Activated CD8-positive, alpha-beta memory T cell treated with anti-CD3 and anti-CD28 coated beads, Interleukin-2, amount 50 U/mL, for 1 hour (primary cell): ENCODE results near the gene SPIB.
"Not testable (repeated sequence)": the region's sequence is repeated elsewhere in the genome, so short reads cannot be mapped to it uniquely, and the experiment has no call there.

Source experiments
- DNase-seq: peaks from one replicate; pipeline ENCODE4 v3.0.0-alpha.2; 2020; ENCODE audit errors: extremely low read depth

The SPIB gene

GRCh38 chr19:50390952-50391351 lies 27.8 kb upstream of the SPIB start:
- DNase-seq: not testable (repeated sequence)

- no peak for DNase-seq
These were observed 26.0 kb upstream of the SPIB start for GRCh38 chr19:50392759-50393158.

GRCh38 chr19:50393589-50393988 lies 25.1 kb upstream of the SPIB start:
- DNase-seq: no peak

GRCh38 chr19:50394017-50394416 lies 24.7 kb upstream of the SPIB start:
- no peak for DNase-seq

- no peak for DNase-seq
These were observed 19.9 kb upstream of the SPIB start for GRCh38 chr19:50398675-50399367.

GRCh38 chr19:50399368-50399745 lies 19.4 kb upstream of the SPIB start:
- no peak for DNase-seq

- DNase-seq: no peak
These were observed 16.9 kb upstream of the SPIB start for GRCh38 chr19:50401605-50402450.

GRCh38 chr19:50402544-50403301 lies 16.0 kb upstream of the SPIB start:
- no peak for DNase-seq

GRCh38 chr19:50406156-50406820 lies 12.4 kb upstream of the SPIB start:
- no peak for DNase-seq

GRCh38 chr19:50406829-50407228 lies 11.9 kb upstream of the SPIB start:
- DNase-seq: no peak

- no peak for DNase-seq
These were observed 9.4 kb upstream of the SPIB start for GRCh38 chr19:50409347-50409746.

- DNase-seq: no peak
These were observed 8.6 kb upstream of the SPIB start for GRCh38 chr19:50410109-50410508.

- DNase-seq: no peak
These were observed 6.3 kb upstream of the SPIB start for GRCh38 chr19:50412419-50412818.

- DNase-seq: no peak
These were observed 5.6 kb upstream of the SPIB start for GRCh38 chr19:50413096-50413495.

GRCh38 chr19:50413531-50413930 lies 5.2 kb upstream of the SPIB start:
- no peak for DNase-seq

- peak; percentile 29 for DNase-seq
These were observed 3.7 kb upstream of the SPIB start for GRCh38 chr19:50414864-50415660.

- DNase-seq: no peak
These were observed 3.1 kb upstream of the SPIB start for GRCh38 chr19:50415661-50416033.

- no peak for DNase-seq
These were observed 2.4 kb upstream of the SPIB start for GRCh38 chr19:50416034-50416977.

GRCh38 chr19:50417111-50418081 lies 1.3 kb upstream of the SPIB start:
- no peak for DNase-seq
